HepG2 (cell line): ENCODE results near the gene TMEM107. TPM values are rescaled to one million over a fixed set of nuclear protein-coding genes. Genes with fewer than 3 reads are reported as not detected.
A peak's percentile ranks its signal among the peaks of the same experiment; 100 is the strongest.

Source experiments
- ATF1 ChIP-seq: IDR thresholded peaks from 2 replicates; pipeline ENCODE4 v1.6.1; 2016; ENCODE audit warnings: mild to moderate bottlenecking, control low read depth
- CBX5 ChIP-seq: sonication (generic); formaldehyde crosslinking; IDR thresholded peaks from 2 replicates; pipeline ENCODE4 v1.4.0; 2020; ENCODE audit warnings: missing genetic modification reagents, borderline replicate concordance
- CREB1 ChIP-seq, 2 experiments: fragments of 450-650 bp in 1 of 2; IDR thresholded peaks; 2 replicates each; pipeline ENCODE4 v1.6.1; 2016 to 2017; ENCODE audit warnings: control low read depth in 1 of 2, mild to moderate bottlenecking in 1 of 2, missing compliant biosample characterization in 1 of 2, missing genetic modification characterization in 1 of 2
- CREB3 ChIP-seq: sonication (generic); formaldehyde crosslinking; IDR thresholded peaks from 2 replicates; pipeline ENCODE4 v1.5.0; 2020; ENCODE audit warnings: missing genetic modification reagents
- DPF2 ChIP-seq: sonication (generic); formaldehyde crosslinking; IDR thresholded peaks from 2 replicates; pipeline ENCODE4 v1.4.0; 2020; ENCODE audit warnings: mild to moderate bottlenecking, low read depth, missing genetic modification reagents, borderline replicate concordance
- FOSL1 ChIP-seq: sonication (generic); formaldehyde crosslinking; IDR thresholded peaks from 2 replicates; pipeline ENCODE4 v1.9.0; 2021; ENCODE audit warnings: missing genetic modification reagents, borderline replicate concordance
- HNRNPK ChIP-seq: fragments of 200-400 bp; formaldehyde crosslinking; IDR thresholded peaks from 2 replicates; pipeline ENCODE4 v1.6.1; 2018; ENCODE audit warnings: low read length, low read depth, moderate library complexity, mild to moderate bottlenecking; ENCODE audit not compliant: poor library complexity, severe bottlenecking
- HNRNPUL1 ChIP-seq: fragments of 200-400 bp; formaldehyde crosslinking; IDR thresholded peaks from 2 replicates; pipeline ENCODE4 v1.6.1; 2017; ENCODE audit warnings: low read depth, mild to moderate bottlenecking, low read length, moderate library complexity
- IKZF1 ChIP-seq: fragments of 450-650 bp; IDR thresholded peaks from 2 replicates; pipeline ENCODE4 v1.7.1; 2016
- KDM6A ChIP-seq: IDR thresholded peaks from 2 replicates; pipeline ENCODE4 v1.6.1; 2016; ENCODE audit warnings: low read depth
- NFYC ChIP-seq: IDR thresholded peaks from 2 replicates; pipeline ENCODE4 v1.6.1; 2016; ENCODE audit warnings: missing genetic modification reagents, missing compliant biosample characterization
- PHF8 ChIP-seq: sonication (generic); formaldehyde crosslinking; IDR thresholded peaks from 2 replicates; pipeline ENCODE4 v1.5.0; 2020; ENCODE audit warnings: missing genetic modification reagents
- SALL1 ChIP-seq: sonication (generic); formaldehyde crosslinking; IDR thresholded peaks from 2 replicates; pipeline ENCODE4 v1.8.0; 2022; ENCODE audit warnings: mild to moderate bottlenecking, missing genetic modification reagents
- SP5 ChIP-seq: IDR thresholded peaks from 2 replicates; pipeline ENCODE4 v1.6.1; 2016; ENCODE audit warnings: low read depth, borderline replicate concordance
- ZFP36 ChIP-seq: fragments of 150-350 bp; IDR thresholded peaks from 2 replicates; pipeline ENCODE4 v1.6.1; 2018; ENCODE audit warnings: borderline replicate concordance, low read length, low read depth; ENCODE audit not compliant: partially characterized antibody
- ZFYVE20 ChIP-seq: sonication (generic); formaldehyde crosslinking; IDR thresholded peaks from 2 replicates; pipeline ENCODE4 v1.8.0; 2023; ENCODE audit warnings: low read depth, mild to moderate bottlenecking, moderate library complexity, missing genetic modification reagents, borderline replicate concordance
- ZNF180 ChIP-seq: sonication (generic); formaldehyde crosslinking; IDR thresholded peaks from 2 replicates; pipeline ENCODE4 v1.4.0; 2020; ENCODE audit warnings: low read depth, missing genetic modification reagents, borderline replicate concordance
- ZNF205 ChIP-seq: IDR thresholded peaks from 2 replicates; pipeline ENCODE4 v1.6.1; 2018; ENCODE audit warnings: missing biosample characterization, missing genetic modification reagents
- ZNF281 ChIP-seq: sonication (generic); formaldehyde crosslinking; IDR thresholded peaks from 2 replicates; pipeline ENCODE4 v1.4.0; 2020; ENCODE audit warnings: missing genetic modification reagents, borderline replicate concordance
- ZNF331 ChIP-seq: sonication (generic); formaldehyde crosslinking; IDR thresholded peaks from 2 replicates; pipeline ENCODE4 v1.4.0; 2020; ENCODE audit warnings: missing genetic modification reagents
- ZNF496 ChIP-seq: sonication (generic); formaldehyde crosslinking; IDR thresholded peaks from 2 replicates; pipeline ENCODE4 v1.8.1; 2023; ENCODE audit warnings: mild to moderate bottlenecking, moderate library complexity, missing genetic modification reagents; ENCODE audit not compliant: insufficient replicate concordance
- ZNF510 ChIP-seq: sonication (generic); formaldehyde crosslinking; IDR thresholded peaks from 2 replicates; pipeline ENCODE4 v1.4.0; 2020; ENCODE audit warnings: low read depth, mild to moderate bottlenecking, missing genetic modification reagents
- ZNF570 ChIP-seq: sonication (generic); formaldehyde crosslinking; IDR thresholded peaks from 2 replicates; pipeline ENCODE4 v1.4.0; 2020; ENCODE audit warnings: mild to moderate bottlenecking, missing genetic modification reagents, borderline replicate concordance
- ZNF7 ChIP-seq: IDR thresholded peaks from 2 replicates; pipeline ENCODE4 v1.6.1; 2016; ENCODE audit warnings: missing biosample characterization, missing genetic modification reagents
- ZNF704 ChIP-seq: sonication (generic); formaldehyde crosslinking; IDR thresholded peaks from 2 replicates; pipeline ENCODE4 v1.8.1; 2023; ENCODE audit warnings: mild to moderate bottlenecking, inconsistent platforms, moderate library complexity, missing genetic modification reagents, borderline replicate concordance
- ZNF709 ChIP-seq: sonication (generic); formaldehyde crosslinking; IDR thresholded peaks from 2 replicates; pipeline ENCODE4 v1.5.0; 2020; ENCODE audit warnings: mild to moderate bottlenecking, missing genetic modification reagents
- ZNF768 ChIP-seq: sonication (generic); formaldehyde crosslinking; IDR thresholded peaks from 2 replicates; pipeline ENCODE4 v1.4.0; 2020; ENCODE audit warnings: missing genetic modification reagents
- polyA plus RNA-seq, 8 experiments: library from polyadenylated mRNA; depleted of rRNA in 3 of 8; stranded (reverse) in 7 of 8; unstranded in 1 of 8; fragments of >200 nt; fragmentation: Illumina TruSeq in 4 of 8; extraction: Trizol in 4 of 8; gene quantifications; 2 replicates each; pipeline versions ENCODE4 v1.2.1 to v1.2.3, GENCODE V29; 2011 to 2016; ENCODE audit warnings: low read depth in 4 of 8, missing spikeins in 1 of 8, mixed read lengths in 1 of 8; ENCODE audit not compliant: insufficient read depth in 1 of 8
- total RNA-seq, 5 experiments: library from RNA; depleted of rRNA; stranded (reverse); fragments of >200 nt; fragmentation: Illumina TruSeq; extraction: Trizol; gene quantifications; 2 replicates each; pipeline ENCODE4 v1.2.3, GENCODE V29; 2016; ENCODE audit warnings: low read depth in 1 of 5

Gene TMEM107
- total and polyA plus RNA-seq, 2 of the 13 experiments (the other 11 are each of a cell fraction or from before 2014, with no cell fraction given) = 7.2 to 15.3 TPM

GRCh38 chr17:8156246-8156992 is 19.8 kb downstream of the TMEM107 start (continued):
- TF ChIP-seq ZNF281 (CRISPR knock-in tag) (no peak), ZNF768 (no peak), KDM6A (CRISPR knock-in tag) (no peak), ZNF570 (CRISPR knock-in tag) (no peak), IKZF1 (no peak), SP5 (CRISPR knock-in tag) (peak; percentile 84), ZNF205 (no peak), ZFYVE20 (no peak), CREB1 (IDR thresholded peaks at IDR 0.05) (peak; percentile 92), CREB1 (CRISPR knock-in tag; IDR thresholded peaks at IDR 0.05) (peak; percentile 93), DPF2 (no peak), ZNF496 (CRISPR knock-in tag) (no peak), ATF1 (CRISPR knock-in tag) (peak; percentile 88), HNRNPK (peak; percentile 26), HNRNPUL1 (no peak), ZNF331 (CRISPR knock-in tag) (no peak), ZFP36 (no peak), SALL1 (CRISPR knock-in tag) (no peak), FOSL1 (CRISPR knock-in tag) (no peak), ZNF510 (CRISPR knock-in tag) (no peak), ZNF7 (CRISPR knock-in tag) (no peak), CREB3 (CRISPR knock-in tag) (no peak), ZNF709 (CRISPR knock-in tag) (peak; percentile 44; the same call in 1 of the 2 replicates), PHF8 (CRISPR knock-in tag) (peak; percentile 51; the same call in 1 of the 2 replicates), ZNF180 (CRISPR knock-in tag) (no peak), CBX5 (CRISPR knock-in tag) (no peak), ZNF704 (CRISPR knock-in tag) (no peak), NFYC (CRISPR knock-in tag) (peak; percentile 94)
